Measurements from ENCODE around the gene NAA60.

DNA sequence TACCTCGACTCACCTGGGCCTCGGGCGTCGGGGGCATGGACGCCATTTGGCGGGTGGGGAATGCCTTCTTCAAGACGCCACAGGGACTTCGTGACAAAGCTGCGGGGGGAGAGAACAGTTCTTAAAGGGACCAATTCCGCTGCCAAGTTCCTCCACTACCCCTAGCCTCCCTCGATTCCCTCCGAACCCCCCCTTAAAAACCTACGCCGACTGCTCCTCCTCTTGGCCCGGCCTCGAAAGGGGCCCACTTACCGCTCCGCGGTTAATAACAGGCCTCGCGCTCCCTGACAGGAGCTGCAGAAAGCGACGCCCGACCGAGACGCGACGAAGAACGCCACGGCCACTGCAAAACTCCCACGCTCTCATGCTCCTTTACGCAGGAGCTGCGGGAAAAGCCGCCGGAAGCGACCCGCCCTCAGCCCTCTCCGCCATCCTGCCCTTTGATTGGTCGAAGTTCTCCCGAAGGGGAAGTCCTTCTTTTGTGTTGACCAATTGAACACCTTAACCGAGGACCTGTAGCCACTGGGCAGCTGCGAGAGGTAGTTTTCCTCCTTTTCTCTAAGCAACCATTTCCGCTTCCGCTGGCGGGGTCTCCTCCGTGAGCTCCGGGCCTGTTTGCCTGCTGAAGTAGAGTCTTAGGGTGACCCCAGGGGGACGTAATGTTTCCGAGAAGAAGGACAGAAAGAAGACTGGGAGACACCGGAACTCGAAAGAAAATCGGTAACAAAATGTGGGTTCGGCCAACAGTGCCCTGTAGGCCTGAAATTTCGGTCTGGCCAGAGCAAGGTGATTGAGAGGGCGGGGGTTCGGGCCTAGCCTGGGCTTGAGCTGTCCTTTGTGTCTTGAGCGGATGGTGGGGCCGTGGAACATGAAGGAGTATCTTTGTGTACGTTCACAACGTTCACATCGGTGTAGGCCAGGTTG is at the start of gene NAA60, which contains the start of gene ZNF597:
- TF ChIP-seq, protein P1, sequence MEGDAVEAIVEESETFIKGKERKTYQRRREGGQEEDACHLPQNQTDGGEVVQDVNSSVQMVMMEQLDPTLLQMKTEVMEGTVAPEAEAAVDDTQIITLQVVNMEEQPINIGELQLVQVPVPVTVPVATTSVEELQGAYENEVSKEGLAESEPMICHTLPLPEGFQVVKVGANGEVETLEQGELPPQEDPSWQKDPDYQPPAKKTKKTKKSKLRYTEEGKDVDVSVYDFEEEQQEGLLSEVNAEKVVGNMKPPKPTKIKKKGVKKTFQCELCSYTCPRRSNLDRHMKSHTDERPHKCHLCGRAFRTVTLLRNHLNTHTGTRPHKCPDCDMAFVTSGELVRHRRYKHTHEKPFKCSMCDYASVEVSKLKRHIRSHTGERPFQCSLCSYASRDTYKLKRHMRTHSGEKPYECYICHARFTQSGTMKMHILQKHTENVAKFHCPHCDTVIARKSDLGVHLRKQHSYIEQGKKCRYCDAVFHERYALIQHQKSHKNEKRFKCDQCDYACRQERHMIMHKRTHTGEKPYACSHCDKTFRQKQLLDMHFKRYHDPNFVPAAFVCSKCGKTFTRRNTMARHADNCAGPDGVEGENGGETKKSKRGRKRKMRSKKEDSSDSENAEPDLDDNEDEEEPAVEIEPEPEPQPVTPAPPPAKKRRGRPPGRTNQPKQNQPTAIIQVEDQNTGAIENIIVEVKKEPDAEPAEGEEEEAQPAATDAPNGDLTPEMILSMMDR (IDR thresholded peaks at IDR 0.05), result no peak
- TF ChIP-seq ZFX (IDR thresholded peaks at IDR 0.05; ENCODE audit: borderline replicate concordance), result no peak

Data from 22Rv1 (cell line).